ENCODE measurements around the gene GOT1.

Gene GOT1

DNA sequence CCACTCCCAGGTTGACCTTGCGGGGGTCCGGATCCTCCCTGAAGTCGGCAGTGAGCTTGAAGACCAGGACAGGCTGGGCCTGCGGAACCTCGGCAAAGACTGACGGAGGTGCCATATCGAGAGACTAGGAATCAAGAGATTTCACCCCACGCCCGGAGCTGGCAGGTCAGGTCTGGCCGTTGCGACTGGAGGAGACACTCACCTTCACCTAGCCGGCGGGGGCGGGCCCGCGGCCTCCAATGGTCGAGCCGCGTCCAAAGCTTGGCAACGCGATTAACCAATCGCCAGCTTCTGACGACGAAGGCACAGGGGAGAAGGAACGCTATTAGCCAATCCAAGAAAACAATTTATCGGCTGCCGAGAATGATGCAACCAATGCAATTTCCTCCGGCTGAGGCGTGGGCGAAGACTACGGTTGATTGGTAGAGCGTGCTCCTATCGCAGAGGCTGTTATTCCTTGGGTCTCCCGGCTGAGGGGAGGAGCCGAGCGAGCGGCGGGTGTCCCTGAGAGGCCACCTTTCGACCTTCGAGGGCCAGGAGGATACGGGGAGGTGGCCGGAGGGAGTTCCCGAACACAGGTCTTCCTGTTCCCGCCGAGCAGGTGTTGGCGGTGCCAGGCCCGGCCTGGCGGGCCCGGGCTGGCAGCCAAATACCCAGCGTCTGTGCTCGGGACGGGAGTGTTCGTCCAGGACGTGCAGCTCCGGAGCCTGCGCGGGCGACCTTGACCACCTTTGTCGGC, at the start of gene GOT1:
Gene GOT1, minus strand, starts transcription at position 174 of the 739 bp plus-strand sequence. Its CDS starts 59 bp downstream, at position 115.
- peak; percentile 99 for DNase-seq (ENCODE audit: low read depth)
- TF ChIP-seq, protein P1, sequence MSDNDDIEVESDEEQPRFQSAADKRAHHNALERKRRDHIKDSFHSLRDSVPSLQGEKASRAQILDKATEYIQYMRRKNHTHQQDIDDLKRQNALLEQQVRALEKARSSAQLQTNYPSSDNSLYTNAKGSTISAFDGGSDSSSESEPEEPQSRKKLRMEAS (IDR thresholded peaks at IDR 0.05; ENCODE audit: low read depth, low read length) = peak; percentile 66
- peak; percentile 46 for TF ChIP-seq MYC (IDR thresholded peaks at IDR 0.05; ENCODE audit: low read depth, low read length)
- peak; percentile 94 for TF ChIP-seq POLR2A (IDR thresholded peaks at IDR 0.05; ENCODE audit: extremely low read depth, insufficient read length)
- TF ChIP-seq, protein P2, sequence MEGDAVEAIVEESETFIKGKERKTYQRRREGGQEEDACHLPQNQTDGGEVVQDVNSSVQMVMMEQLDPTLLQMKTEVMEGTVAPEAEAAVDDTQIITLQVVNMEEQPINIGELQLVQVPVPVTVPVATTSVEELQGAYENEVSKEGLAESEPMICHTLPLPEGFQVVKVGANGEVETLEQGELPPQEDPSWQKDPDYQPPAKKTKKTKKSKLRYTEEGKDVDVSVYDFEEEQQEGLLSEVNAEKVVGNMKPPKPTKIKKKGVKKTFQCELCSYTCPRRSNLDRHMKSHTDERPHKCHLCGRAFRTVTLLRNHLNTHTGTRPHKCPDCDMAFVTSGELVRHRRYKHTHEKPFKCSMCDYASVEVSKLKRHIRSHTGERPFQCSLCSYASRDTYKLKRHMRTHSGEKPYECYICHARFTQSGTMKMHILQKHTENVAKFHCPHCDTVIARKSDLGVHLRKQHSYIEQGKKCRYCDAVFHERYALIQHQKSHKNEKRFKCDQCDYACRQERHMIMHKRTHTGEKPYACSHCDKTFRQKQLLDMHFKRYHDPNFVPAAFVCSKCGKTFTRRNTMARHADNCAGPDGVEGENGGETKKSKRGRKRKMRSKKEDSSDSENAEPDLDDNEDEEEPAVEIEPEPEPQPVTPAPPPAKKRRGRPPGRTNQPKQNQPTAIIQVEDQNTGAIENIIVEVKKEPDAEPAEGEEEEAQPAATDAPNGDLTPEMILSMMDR (IDR thresholded peaks at IDR 0.05; ENCODE audit: low read depth, low read length) = no peak
- H3K4me3 ChIP-seq (ENCODE audit: low read depth, low read length) = peak within 1 kb of the TSS; percentile 95

- no peak overlapping the region for H3K4me3 ChIP-seq (ENCODE audit: low read depth, low read length)
- TF ChIP-seq, protein P1 (IDR thresholded peaks at IDR 0.05; ENCODE audit: low read depth, low read length) = no peak
- TF ChIP-seq POLR2A (IDR thresholded peaks at IDR 0.05; ENCODE audit: extremely low read depth, insufficient read length) (no peak), MYC (IDR thresholded peaks at IDR 0.05; ENCODE audit: low read depth, low read length) (no peak)
- TF ChIP-seq, protein P2 (IDR thresholded peaks at IDR 0.05; ENCODE audit: low read depth, low read length) = no peak
- no peak for DNase-seq (ENCODE audit: low read depth)
These were observed 39.9 kb upstream of the GOT1 start for GRCh38 chr10:99470327-99470726.

DNA sequence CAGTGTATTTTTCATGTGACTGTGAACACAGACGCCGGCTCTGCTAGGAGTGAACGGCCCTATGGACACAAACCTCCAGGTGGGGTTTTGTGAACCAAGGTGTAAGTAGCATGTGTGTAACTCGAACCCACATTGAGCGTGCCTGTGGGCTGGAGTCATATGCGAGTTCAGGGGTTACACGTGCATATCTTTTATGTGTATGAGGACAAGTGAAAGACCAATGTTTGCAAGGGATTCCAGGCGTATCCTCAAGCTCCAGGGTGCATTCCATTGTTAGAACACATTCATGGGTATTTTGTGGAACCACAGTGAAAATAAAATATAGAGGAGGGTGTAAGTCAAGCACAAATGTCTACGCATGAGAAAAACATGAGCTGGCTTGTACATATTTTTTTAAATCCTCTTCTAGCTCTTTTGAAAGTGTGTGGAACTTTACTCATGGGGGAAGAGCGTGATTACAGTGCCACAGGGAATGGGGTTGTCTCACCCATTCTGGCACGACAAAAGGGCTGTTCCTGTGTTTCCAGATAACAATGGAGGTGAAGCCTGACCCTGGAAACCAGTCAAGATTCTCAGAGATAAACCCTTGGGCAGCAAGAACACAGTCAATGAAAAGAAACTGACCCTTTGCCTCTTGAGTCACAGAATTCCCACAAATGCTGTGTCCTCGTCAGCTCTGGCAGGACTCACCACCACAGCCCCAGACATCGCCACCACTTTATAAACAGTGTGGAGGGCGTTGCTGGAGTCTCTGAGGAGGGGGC, 37.0 kb upstream of the GOT1 start:
- H3K4me3 ChIP-seq (ENCODE audit: low read depth, low read length) = no peak overlapping the region
- DNase-seq (ENCODE audit: low read depth) = no peak
- TF ChIP-seq MYC (IDR thresholded peaks at IDR 0.05; ENCODE audit: low read depth, low read length) (no peak), POLR2A (IDR thresholded peaks at IDR 0.05; ENCODE audit: extremely low read depth, insufficient read length) (no peak)
- TF ChIP-seq, protein P2 (IDR thresholded peaks at IDR 0.05; ENCODE audit: low read depth, low read length) = no peak
- TF ChIP-seq, protein P1 (IDR thresholded peaks at IDR 0.05; ENCODE audit: low read depth, low read length) = no peak

DNA sequence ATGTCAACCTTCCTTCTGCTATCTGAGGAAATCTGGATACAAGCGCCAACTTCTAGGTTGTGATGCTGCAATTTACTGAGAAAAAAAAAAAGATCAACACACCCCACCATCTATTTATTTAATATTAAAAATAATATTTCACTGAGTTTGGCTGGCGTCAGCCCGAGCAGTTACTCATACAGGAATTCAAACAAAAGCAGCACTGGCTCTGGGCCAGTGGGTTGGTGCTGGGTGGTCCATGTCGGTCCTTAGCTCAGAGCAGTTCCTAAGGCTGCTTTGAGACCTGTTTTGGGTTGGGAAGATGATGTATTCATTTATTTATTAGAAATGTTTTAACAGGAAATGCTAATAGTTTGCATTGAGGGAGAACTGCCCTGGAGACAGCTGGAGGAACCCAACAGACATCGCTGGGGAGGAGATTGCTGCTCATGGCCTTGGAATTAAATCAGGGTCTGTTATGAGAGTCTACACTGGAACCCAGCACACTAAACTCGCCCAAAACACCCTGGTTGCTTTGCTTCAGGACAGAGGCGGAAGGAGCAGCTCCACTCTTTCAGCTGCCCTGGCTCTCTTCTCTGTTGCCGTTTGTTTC, 36.3 kb upstream of the GOT1 start:
- no peak for DNase-seq (ENCODE audit: low read depth)
- no peak overlapping the region for H3K4me3 ChIP-seq (ENCODE audit: low read depth, low read length)
- TF ChIP-seq, protein P1 (IDR thresholded peaks at IDR 0.05; ENCODE audit: low read depth, low read length) = no peak
- TF ChIP-seq MYC (IDR thresholded peaks at IDR 0.05; ENCODE audit: low read depth, low read length) = no peak
- no peak for TF ChIP-seq POLR2A (IDR thresholded peaks at IDR 0.05; ENCODE audit: extremely low read depth, insufficient read length)
- TF ChIP-seq, protein P2 (IDR thresholded peaks at IDR 0.05; ENCODE audit: low read depth, low read length) = no peak

DNA sequence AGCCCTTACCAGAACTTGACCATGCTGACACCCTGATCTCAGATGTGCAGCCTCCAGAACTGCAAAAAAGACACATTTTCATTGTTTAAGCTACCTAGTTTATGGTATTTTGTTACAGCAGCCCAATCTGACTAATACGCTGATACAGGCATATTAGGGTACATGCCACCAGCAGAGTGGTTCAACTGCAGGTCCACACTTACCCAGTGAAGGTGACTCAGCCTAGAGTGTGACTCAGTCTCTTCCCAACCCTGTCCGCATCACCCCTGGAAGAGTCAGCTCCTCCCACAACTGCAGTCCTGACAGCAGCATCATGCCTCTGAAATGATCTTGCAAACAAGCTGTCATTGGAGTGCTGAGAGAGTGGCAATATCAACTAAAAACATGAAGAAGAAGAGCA, 30.8 kb upstream of the GOT1 start:
- no peak overlapping the region for H3K4me3 ChIP-seq (ENCODE audit: low read depth, low read length)
- no peak for DNase-seq (ENCODE audit: low read depth)
- TF ChIP-seq POLR2A (IDR thresholded peaks at IDR 0.05; ENCODE audit: extremely low read depth, insufficient read length) (no peak), MYC (IDR thresholded peaks at IDR 0.05; ENCODE audit: low read depth, low read length) (no peak)
- TF ChIP-seq, protein P1 (IDR thresholded peaks at IDR 0.05; ENCODE audit: low read depth, low read length) = no peak
- TF ChIP-seq, protein P2 (IDR thresholded peaks at IDR 0.05; ENCODE audit: low read depth, low read length) = no peak
